EH (cell line): ENCODE results near the gene SH3GLB1.

ENCODE experiments used
- DNase-seq: peaks from one replicate; pipeline ENCODE4 v3.0.0-alpha.2; 2015; ENCODE audit warnings: low read depth

SH3GLB1 gene

GRCh38 chr1:86733340-86733739, 29.0 kb downstream of the SH3GLB1 start:
- DNase-seq: no peak

GRCh38 chr1:86739648-86740509, 35.5 kb downstream of the SH3GLB1 start:
- DNase-seq: no peak

- peak; percentile 31 for DNase-seq
Measured at GRCh38 chr1:86741947-86742572, 37.7 kb downstream of the SH3GLB1 start.

- no peak for DNase-seq
Measured at GRCh38 chr1:86747304-86747703, 42.9 kb downstream of the SH3GLB1 start.

- DNase-seq: no peak
Measured at GRCh38 chr1:86748622-86749373, 44.4 kb downstream of the SH3GLB1 start.

- DNase-seq: no peak
Measured at GRCh38 chr1:86750076-86750475, 45.7 kb downstream of the SH3GLB1 start.

- DNase-seq: no peak
Measured at GRCh38 chr1:86750530-86750929, 46.2 kb downstream of the SH3GLB1 start.

- DNase-seq: no peak
Measured at GRCh38 chr1:86751923-86752322, 47.5 kb downstream of the SH3GLB1 start.

GRCh38 chr1:86753700-86754099, 49.3 kb downstream of the SH3GLB1 start:
- no peak for DNase-seq

GRCh38 chr1:86754265-86754974, 50.0 kb downstream of the SH3GLB1 start:
- no peak for DNase-seq

GRCh38 chr1:86756062-86756406, 51.7 kb downstream of the SH3GLB1 start:
- DNase-seq: no peak

GRCh38 chr1:86757272-86757984, 53.1 kb downstream of the SH3GLB1 start:
- no peak for DNase-seq

GRCh38 chr1:86758570-86758969, 54.2 kb downstream of the SH3GLB1 start:
- DNase-seq: no peak

- DNase-seq: no peak
Measured at GRCh38 chr1:86760199-86760598, 55.8 kb downstream of the SH3GLB1 start.

GRCh38 chr1:86762336-86762735, 58.0 kb downstream of the SH3GLB1 start:
- DNase-seq: no peak

- no peak for DNase-seq
Measured at GRCh38 chr1:86764523-86764922, 60.1 kb downstream of the SH3GLB1 start.

- DNase-seq: no peak
Measured at GRCh38 chr1:86765073-86765472, 60.7 kb downstream of the SH3GLB1 start.

GRCh38 chr1:86765674-86766073, 61.3 kb downstream of the SH3GLB1 start:
- no peak for DNase-seq

- DNase-seq: no peak
Measured at GRCh38 chr1:86768554-86768953, 64.2 kb downstream of the SH3GLB1 start.

GRCh38 chr1:86769065-86769464, 64.7 kb downstream of the SH3GLB1 start:
- DNase-seq: no peak
